Measurements from ENCODE around the gene CSK.

The CSK gene

GRCh38 chr15:74762791-74763150 is 19.1 kb upstream of the CSK start:
- no peaks in the 10 kb centered on the region for H3K4me1 ChIP-seq
- H3K4me2 ChIP-seq (ENCODE audit: low read length), result no peak overlapping the region
- H3K9me3 ChIP-seq (ENCODE audit: control insufficient read depth, low read length), result no peaks in the 10 kb centered on the region
- H2AFZ ChIP-seq, result no peak overlapping the region
- no peak for TF ChIP-seq CTCF (IDR thresholded peaks at IDR 0.05)
- H3K79me2 ChIP-seq, result no peaks in the 10 kb centered on the region
- H3K27me3 ChIP-seq (ENCODE audit: control insufficient read depth, insufficient read depth, low read length), result no peaks in the 10 kb centered on the region
- no peak overlapping the region for H3K4me3 ChIP-seq (ENCODE audit: low read depth, low read length)
- no peaks in the 10 kb centered on the region for H3K36me3 ChIP-seq (ENCODE audit: control insufficient read depth, insufficient read depth, low read length)
- no peak overlapping the region for H3K27ac ChIP-seq
- H3K9ac ChIP-seq, result no peak overlapping the region

- H3K79me2 ChIP-seq, result no peaks in the 10 kb centered on the region
- H3K27ac ChIP-seq, result no peak overlapping the region
- TF ChIP-seq CTCF (IDR thresholded peaks at IDR 0.05), result no peak
- no peaks in the 10 kb centered on the region for H3K27me3 ChIP-seq (ENCODE audit: control insufficient read depth, insufficient read depth, low read length)
- H2AFZ ChIP-seq, result no peak overlapping the region
- no peak overlapping the region for H3K9ac ChIP-seq
- H3K9me3 ChIP-seq (ENCODE audit: control insufficient read depth, low read length), result no peaks in the 10 kb centered on the region
- H3K36me3 ChIP-seq (ENCODE audit: control insufficient read depth, insufficient read depth, low read length), result no peaks in the 10 kb centered on the region
- H3K4me2 ChIP-seq (ENCODE audit: low read length), result no peak overlapping the region
- H3K4me1 ChIP-seq, result no peaks in the 10 kb centered on the region
- no peak overlapping the region for H3K4me3 ChIP-seq (ENCODE audit: low read depth, low read length)
These were observed 18.5 kb upstream of the CSK start for GRCh38 chr15:74763416-74763815.

- Histone ChIP-seq H3K9me3 (ENCODE audit: control insufficient read depth, low read length) (no peaks in the 10 kb centered on the region), H3K4me2 (ENCODE audit: low read length) (no peak overlapping the region), H3K4me3 (ENCODE audit: low read depth, low read length) (no peak overlapping the region), H3K27ac (no peak overlapping the region), H3K9ac (no peak overlapping the region), H3K79me2 (no peaks in the 10 kb centered on the region), H3K36me3 (ENCODE audit: control insufficient read depth, insufficient read depth, low read length) (no peaks in the 10 kb centered on the region), H3K27me3 (ENCODE audit: control insufficient read depth, insufficient read depth, low read length) (no peaks in the 10 kb centered on the region), H3K4me1 (no peaks in the 10 kb centered on the region), H2AFZ (no peak overlapping the region)
- no peak for TF ChIP-seq CTCF (IDR thresholded peaks at IDR 0.05)
These were observed 14.4 kb upstream of the CSK start for GRCh38 chr15:74767167-74768098.

- Histone ChIP-seq H3K4me2 (ENCODE audit: low read length) (no peak overlapping the region), H3K27me3 (ENCODE audit: control insufficient read depth, insufficient read depth, low read length) (no peaks in the 10 kb centered on the region), H3K4me1 (no peaks in the 10 kb centered on the region), H3K36me3 (ENCODE audit: control insufficient read depth, insufficient read depth, low read length) (no peaks in the 10 kb centered on the region), H3K27ac (no peak overlapping the region), H3K79me2 (no peaks in the 10 kb centered on the region), H2AFZ (no peak overlapping the region), H3K9me3 (ENCODE audit: control insufficient read depth, low read length) (no peaks in the 10 kb centered on the region), H3K9ac (no peak overlapping the region), H3K4me3 (ENCODE audit: low read depth, low read length) (no peak overlapping the region)
- TF ChIP-seq CTCF (IDR thresholded peaks at IDR 0.05), result no peak
These were observed 13.6 kb upstream of the CSK start for GRCh38 chr15:74768099-74768770.

All from parathyroid adenoma (tissue), 2 donors.